Measurements from ENCODE around the gene ACTR10.

Gene ACTR10

DNA sequence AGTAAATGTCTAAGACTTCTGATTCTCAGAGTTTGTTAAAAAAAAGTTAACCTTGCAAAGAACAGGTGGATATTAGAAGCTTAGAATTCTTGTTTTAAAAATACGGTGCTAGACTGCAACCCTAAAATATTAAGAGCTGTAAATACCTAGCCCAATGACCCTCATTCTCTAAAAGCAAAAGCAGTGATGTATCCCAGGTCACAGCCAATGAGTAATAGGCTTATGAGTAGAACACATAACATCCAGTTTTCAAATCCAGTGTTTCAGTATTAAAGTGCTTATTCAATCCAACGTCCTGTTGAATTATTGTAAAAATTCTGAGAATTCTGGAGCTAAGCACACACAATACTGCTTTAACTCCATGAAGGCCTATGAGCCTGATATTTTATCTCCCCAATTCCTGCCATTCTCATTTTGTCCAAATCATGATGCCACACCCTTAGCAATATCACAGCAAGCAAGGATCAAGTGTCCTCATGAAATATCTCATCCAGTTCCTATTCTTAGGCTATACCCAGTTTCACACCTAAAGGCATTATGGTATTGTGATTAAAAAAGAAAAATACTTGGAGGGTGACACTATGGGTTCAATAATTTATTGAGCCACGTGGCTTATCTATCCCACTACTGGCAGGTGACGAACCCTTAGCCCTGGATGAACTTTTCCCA, 83.1 kb downstream of the ACTR10 start:
- DNase-seq = no peak

DNA sequence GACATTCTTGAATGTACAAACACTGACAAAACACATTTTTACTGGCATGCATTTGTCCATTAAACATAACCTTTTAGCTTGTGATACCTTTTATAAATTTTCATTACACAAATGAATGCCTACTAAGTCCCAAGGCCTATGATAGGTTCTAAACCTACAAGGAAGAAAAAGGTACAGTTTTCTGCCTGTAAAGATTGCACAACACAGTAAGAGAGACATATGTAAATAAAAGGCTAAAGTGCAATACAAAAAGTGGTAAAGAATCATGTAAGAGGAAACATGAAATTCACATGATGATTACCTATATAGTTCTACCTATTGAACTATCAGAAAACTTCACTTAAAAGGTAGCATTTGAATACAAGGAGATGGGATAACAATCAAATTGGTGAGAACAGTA, 83.8 kb downstream of the ACTR10 start:
- no peak for DNase-seq

DNA sequence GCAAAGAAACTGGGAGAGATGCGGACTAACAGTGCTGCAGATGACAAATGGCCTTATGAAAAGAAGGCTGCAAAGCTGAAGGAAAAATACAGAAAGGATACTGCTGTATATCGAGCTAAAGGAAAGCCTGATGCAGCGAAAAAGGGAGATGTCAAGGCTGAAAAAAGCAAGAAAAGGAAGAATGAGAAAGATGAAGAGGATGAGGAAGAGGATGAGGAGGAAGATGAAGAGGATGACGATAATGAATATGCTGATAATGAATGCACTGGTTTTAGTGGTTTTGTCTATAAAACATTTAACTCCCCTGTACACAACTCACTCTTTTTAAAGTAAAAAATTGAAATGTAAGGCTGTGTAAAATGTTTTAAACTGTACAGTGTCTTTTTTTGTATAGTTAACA, 85.2 kb downstream of the ACTR10 start:
- DNase-seq = no peak
